SKM-1 treated with dmso at 0.1 percent for 144 hours (cell line): ENCODE results near the gene RNF31.

ENCODE experiments used
- DNase-seq: peaks from one replicate; lab custom pipeline; 2025; ENCODE audit not compliant: unreplicated experiment; lab: John Stamatoyannopoulos, UW

Gene RNF31

GRCh38 chr14:24137529-24138395 lies 9.5 kb upstream of the RNF31 start:
- DNase-seq, result no peak

- DNase-seq, result no peak
These were observed 8.7 kb upstream of the RNF31 start for GRCh38 chr14:24138396-24139271.

- DNase-seq, result no peak
These were observed 7.9 kb upstream of the RNF31 start for GRCh38 chr14:24139272-24139934.

GRCh38 chr14:24141097-24141880 lies 6.0 kb upstream of the RNF31 start, which contains the start of gene EMC9:
Gene EMC9, minus strand, starts transcription at chr14:24141591. Its CDS starts 287 bp downstream, at chr14:24141304.
- DNase-seq, result peak; percentile 94

- DNase-seq, result no peak
These were observed 3.8 kb upstream of the RNF31 start for GRCh38 chr14:24143511-24143910.

GRCh38 chr14:24144451-24144850 lies 2.8 kb upstream of the RNF31 start:
- no peak for DNase-seq

- DNase-seq, result no peak
These were observed 2.1 kb upstream of the RNF31 start for GRCh38 chr14:24145219-24145618.

GRCh38 chr14:24145690-24146452 lies 1.4 kb upstream of the RNF31 start:
- no peak for DNase-seq

GRCh38 chr14:24146453-24146977 lies 783 bp upstream of the RNF31 start, which contains the start of gene PSME2:
Gene PSME2, minus strand, starts transcription at chr14:24146610. Its CDS starts 29 bp downstream, at chr14:24146581.
- peak; percentile 72 for DNase-seq

- DNase-seq, result no peak
These were observed 597 bp downstream of the RNF31 start for GRCh38 chr14:24147761-24148428.

- DNase-seq, result no peak
These were observed 2.1 kb downstream of the RNF31 start for GRCh38 chr14:24149302-24149969.

- DNase-seq, result no peak
These were observed 2.8 kb downstream of the RNF31 start for GRCh38 chr14:24150061-24150460.

GRCh38 chr14:24150567-24150966 lies 3.3 kb downstream of the RNF31 start:
- DNase-seq, result no peak

GRCh38 chr14:24150993-24151392 lies 3.7 kb downstream of the RNF31 start:
- DNase-seq, result no peak

- no peak for DNase-seq
These were observed 4.2 kb downstream of the RNF31 start for GRCh38 chr14:24151404-24152080.

- DNase-seq, result no peak
These were observed 7.8 kb downstream of the RNF31 start for GRCh38 chr14:24155100-24155499.

- no peak for DNase-seq
These were observed 9.5 kb downstream of the RNF31 start for GRCh38 chr14:24156840-24157239.

- DNase-seq, result no peak
These were observed 10.0 kb downstream of the RNF31 start for GRCh38 chr14:24157331-24157730.
